ENCODE measurements around the gene COA8. TPM values are rescaled to one million over a fixed set of nuclear protein-coding genes. Genes with fewer than 3 reads are reported as not detected.

COA8 gene
- total and polyA plus RNA-seq, 9 of the 15 experiments (the other 6 are each of a cell fraction or from before 2014, with no cell fraction given), result 5.0 to 35.3 (median 25.7) TPM

DNA sequence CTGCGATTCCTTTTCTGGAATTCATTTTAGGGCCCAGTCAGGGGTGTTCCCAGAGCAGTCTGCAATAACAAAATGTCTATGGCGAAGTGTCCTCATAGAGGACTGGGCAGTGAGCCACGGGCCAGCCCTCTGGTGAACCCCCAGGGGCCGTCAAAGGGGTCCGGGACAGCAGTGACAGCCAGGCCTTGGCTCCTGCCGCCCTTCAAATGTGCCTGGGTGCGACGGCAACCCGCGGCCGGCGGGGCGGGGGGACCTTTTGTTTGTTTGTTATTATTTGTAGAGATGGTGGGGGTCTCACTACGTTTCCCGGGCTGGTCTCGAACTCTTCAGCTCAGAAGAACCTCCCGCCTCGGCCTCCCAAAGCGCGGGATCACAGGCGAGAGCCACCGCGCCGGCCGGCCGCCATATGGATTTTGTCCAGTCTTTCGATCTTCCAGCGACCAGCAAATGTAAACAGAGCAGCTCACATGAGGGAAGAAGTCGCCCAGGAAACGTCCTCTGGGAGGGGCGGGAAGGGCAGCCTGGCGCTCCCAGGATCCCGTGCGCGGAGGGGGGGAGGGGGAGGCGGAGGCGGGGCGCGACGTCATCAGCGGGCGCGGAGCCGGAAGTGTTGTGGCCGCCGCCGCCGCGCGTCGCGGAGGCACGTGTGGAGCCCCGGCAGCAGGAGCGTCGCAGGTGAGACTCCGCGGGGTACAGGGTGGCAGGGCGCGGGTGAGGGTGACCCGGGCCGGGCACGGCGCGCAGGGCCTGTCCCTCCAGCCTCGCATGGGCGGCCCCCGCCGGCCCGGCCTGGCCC lies 34.0 kb upstream of the COA8 start, which contains the start of gene TRMT61A (continued):
- TF ChIP-seq, protein P1, sequence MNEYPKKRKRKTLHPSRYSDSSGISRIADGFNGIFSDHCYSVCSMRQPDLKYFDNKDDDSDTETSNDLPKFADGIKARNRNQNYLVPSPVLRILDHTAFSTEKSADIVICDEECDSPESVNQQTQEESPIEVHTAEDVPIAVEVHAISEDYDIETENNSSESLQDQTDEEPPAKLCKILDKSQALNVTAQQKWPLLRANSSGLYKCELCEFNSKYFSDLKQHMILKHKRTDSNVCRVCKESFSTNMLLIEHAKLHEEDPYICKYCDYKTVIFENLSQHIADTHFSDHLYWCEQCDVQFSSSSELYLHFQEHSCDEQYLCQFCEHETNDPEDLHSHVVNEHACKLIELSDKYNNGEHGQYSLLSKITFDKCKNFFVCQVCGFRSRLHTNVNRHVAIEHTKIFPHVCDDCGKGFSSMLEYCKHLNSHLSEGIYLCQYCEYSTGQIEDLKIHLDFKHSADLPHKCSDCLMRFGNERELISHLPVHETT (CRISPR knock-in tag; conservative IDR thresholded peaks at IDR 0.05 in 1 of 2, IDR thresholded peaks at IDR 0.05 in 1 of 2), result peak in 1 of 2 experiments; percentile 45; a peak in 1 of 4 replicates
- TF ChIP-seq NFRKB (IDR thresholded peaks at IDR 0.05; ENCODE audit: low read depth) (0 out of 2 replicates have a peak, but pooled peaks have one; percentile 39), ZNF212 (CRISPR knock-in tag; IDR thresholded peaks at IDR 0.05) (no peak), BRF1 (IDR thresholded peaks at IDR 0.05; ENCODE audit: borderline replicate concordance, extremely low read depth, insufficient read length) (no peak), VEZF1 (CRISPR knock-in tag; IDR thresholded peaks at IDR 0.05) (peak; percentile 95), MEF2D (tag; conservative IDR thresholded peaks at IDR 0.05; ENCODE audit: low read depth) (no peak), CCNT2 (IDR thresholded peaks at IDR 0.05; ENCODE audit: borderline replicate concordance, extremely low read depth, insufficient read length, low read depth, low read length) (peak; percentile 37), ZNF696 (CRISPR knock-in tag; conservative IDR thresholded peaks at IDR 0.05) (no peak), ESRRA (IDR thresholded peaks at IDR 0.05; ENCODE audit: borderline replicate concordance, low read depth) (peak; percentile 63; the same call in 1 of the 2 replicates), CREM (IDR thresholded peaks at IDR 0.05; ENCODE audit: low read depth) (peak; percentile 94), AFF1 (IDR thresholded peaks at IDR 0.05; ENCODE audit: low read depth in 1 of 2, partially characterized antibody in 2 of 2) (peak in 1 of 2 experiments; percentile 37), TFAP4 (CRISPR knock-in tag; IDR thresholded peaks at IDR 0.05; ENCODE audit: borderline replicate concordance) (peak; percentile 45; the same call in 1 of the 2 replicates)
- TF ChIP-seq, protein P2, sequence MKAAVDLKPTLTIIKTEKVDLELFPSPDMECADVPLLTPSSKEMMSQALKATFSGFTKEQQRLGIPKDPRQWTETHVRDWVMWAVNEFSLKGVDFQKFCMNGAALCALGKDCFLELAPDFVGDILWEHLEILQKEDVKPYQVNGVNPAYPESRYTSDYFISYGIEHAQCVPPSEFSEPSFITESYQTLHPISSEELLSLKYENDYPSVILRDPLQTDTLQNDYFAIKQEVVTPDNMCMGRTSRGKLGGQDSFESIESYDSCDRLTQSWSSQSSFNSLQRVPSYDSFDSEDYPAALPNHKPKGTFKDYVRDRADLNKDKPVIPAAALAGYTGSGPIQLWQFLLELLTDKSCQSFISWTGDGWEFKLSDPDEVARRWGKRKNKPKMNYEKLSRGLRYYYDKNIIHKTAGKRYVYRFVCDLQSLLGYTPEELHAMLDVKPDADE (conservative IDR thresholded peaks at IDR 0.05; ENCODE audit: control insufficient read depth, low read depth, low read length), result peak; percentile 95; the same call in 1 of the 2 replicates
